Islet precursor cell (in vitro differentiated cells): ENCODE data around the gene AXIN2.

Source experiments
- DNase-seq: peaks from one replicate; pipeline ENCODE4 v3.0.0-alpha.2; 2018

Gene AXIN2

GRCh38 chr17:65553009-65553645 is 8.3 kb downstream of the AXIN2 start:
- DNase-seq = no peak

GRCh38 chr17:65552214-65552613 is 9.2 kb downstream of the AXIN2 start:
- no peak for DNase-seq

GRCh38 chr17:65551267-65552040 is 10.0 kb downstream of the AXIN2 start:
- DNase-seq = no peak

GRCh38 chr17:65550758-65551157 is 10.7 kb downstream of the AXIN2 start:
- no peak for DNase-seq

- DNase-seq = peak; percentile 86
These were observed 11.3 kb downstream of the AXIN2 start for GRCh38 chr17:65550075-65550662.

GRCh38 chr17:65548269-65548969 is 13.0 kb downstream of the AXIN2 start:
- DNase-seq = no peak

- no peak for DNase-seq
These were observed 14.2 kb downstream of the AXIN2 start for GRCh38 chr17:65547253-65547670.

GRCh38 chr17:65546579-65546978 is 14.9 kb downstream of the AXIN2 start:
- DNase-seq = no peak

- DNase-seq = no peak
These were observed 15.5 kb downstream of the AXIN2 start for GRCh38 chr17:65545705-65546523.

- DNase-seq = no peak
These were observed 16.8 kb downstream of the AXIN2 start for GRCh38 chr17:65544672-65545071.

GRCh38 chr17:65542610-65543009 is 18.8 kb downstream of the AXIN2 start:
- no peak for DNase-seq

GRCh38 chr17:65542067-65542466 is 19.4 kb downstream of the AXIN2 start:
- no peak for DNase-seq

GRCh38 chr17:65541453-65541852 is 20.0 kb downstream of the AXIN2 start:
- DNase-seq = no peak

- no peak for DNase-seq
These were observed 21.7 kb downstream of the AXIN2 start for GRCh38 chr17:65539630-65540266.

- DNase-seq = no peak
These were observed 22.5 kb downstream of the AXIN2 start for GRCh38 chr17:65538675-65539529.

- DNase-seq = no peak
These were observed 23.4 kb downstream of the AXIN2 start for GRCh38 chr17:65537845-65538674.

GRCh38 chr17:65537343-65537844 is 24.1 kb downstream of the AXIN2 start:
- no peak for DNase-seq

- DNase-seq = no peak
These were observed 24.7 kb downstream of the AXIN2 start for GRCh38 chr17:65536573-65537342.
